D721Med (cell line): ENCODE data around the gene IGFBP2.

ENCODE experiments used
- DNase-seq: peaks from one replicate; pipeline ENCODE4 v3.0.0; 2011; ENCODE audit warnings: low spot score; ENCODE audit not compliant: insufficient read length
- FAIRE-seq: peaks from 2 replicates; lab custom pipeline; 2011; peaks lifted over from hg19 to GRCh38; lab: Jason Lieb, UNC
- TF ChIP-seq, protein P1 (sequence below): IDR thresholded peaks from 2 replicates; pipeline ENCODE4 v1.5.1; 2012; ENCODE audit warnings: mild to moderate bottlenecking, control low read depth; ENCODE audit not compliant: insufficient read depth; ENCODE audit errors: missing control alignments

Gene IGFBP2, protein sequence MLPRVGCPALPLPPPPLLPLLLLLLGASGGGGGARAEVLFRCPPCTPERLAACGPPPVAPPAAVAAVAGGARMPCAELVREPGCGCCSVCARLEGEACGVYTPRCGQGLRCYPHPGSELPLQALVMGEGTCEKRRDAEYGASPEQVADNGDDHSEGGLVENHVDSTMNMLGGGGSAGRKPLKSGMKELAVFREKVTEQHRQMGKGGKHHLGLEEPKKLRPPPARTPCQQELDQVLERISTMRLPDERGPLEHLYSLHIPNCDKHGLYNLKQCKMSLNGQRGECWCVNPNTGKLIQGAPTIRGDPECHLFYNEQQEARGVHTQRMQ

DNA sequence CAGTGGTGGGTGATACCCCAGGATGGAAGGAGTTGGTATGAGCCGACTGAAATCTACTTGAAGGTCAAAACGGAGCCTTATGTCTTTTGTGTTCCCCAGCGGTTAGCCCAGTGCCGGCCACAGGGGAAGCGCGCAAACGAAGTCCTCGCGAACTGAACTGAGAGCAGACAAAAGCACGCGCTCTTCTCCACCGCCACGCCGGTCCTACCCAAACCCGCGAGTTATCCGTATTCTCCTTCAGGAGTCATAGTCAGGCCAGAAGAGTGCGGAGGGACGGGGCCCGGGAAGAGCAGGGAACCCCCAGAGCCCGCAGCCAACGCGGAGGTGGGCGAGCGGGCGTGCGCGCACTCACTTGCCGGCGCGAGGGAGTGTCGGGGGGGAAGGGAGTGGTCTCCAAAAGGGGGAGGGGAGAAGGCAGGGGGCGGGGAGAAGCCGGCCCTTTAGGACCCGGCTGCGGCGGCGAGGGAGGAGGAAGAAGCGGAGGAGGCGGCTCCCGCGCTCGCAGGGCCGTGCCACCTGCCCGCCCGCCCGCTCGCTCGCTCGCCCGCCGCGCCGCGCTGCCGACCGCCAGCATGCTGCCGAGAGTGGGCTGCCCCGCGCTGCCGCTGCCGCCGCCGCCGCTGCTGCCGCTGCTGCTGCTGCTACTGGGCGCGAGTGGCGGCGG, at the start of gene IGFBP2:
Gene IGFBP2 (plus strand): TSS at position 469 of the 664 bp plus-strand sequence. CDS start 104 bp downstream, at position 573.
- FAIRE-seq (no peak), DNase-seq (peak; percentile 58)
- TF ChIP-seq, protein P1, sequence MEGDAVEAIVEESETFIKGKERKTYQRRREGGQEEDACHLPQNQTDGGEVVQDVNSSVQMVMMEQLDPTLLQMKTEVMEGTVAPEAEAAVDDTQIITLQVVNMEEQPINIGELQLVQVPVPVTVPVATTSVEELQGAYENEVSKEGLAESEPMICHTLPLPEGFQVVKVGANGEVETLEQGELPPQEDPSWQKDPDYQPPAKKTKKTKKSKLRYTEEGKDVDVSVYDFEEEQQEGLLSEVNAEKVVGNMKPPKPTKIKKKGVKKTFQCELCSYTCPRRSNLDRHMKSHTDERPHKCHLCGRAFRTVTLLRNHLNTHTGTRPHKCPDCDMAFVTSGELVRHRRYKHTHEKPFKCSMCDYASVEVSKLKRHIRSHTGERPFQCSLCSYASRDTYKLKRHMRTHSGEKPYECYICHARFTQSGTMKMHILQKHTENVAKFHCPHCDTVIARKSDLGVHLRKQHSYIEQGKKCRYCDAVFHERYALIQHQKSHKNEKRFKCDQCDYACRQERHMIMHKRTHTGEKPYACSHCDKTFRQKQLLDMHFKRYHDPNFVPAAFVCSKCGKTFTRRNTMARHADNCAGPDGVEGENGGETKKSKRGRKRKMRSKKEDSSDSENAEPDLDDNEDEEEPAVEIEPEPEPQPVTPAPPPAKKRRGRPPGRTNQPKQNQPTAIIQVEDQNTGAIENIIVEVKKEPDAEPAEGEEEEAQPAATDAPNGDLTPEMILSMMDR: no peak

DNA sequence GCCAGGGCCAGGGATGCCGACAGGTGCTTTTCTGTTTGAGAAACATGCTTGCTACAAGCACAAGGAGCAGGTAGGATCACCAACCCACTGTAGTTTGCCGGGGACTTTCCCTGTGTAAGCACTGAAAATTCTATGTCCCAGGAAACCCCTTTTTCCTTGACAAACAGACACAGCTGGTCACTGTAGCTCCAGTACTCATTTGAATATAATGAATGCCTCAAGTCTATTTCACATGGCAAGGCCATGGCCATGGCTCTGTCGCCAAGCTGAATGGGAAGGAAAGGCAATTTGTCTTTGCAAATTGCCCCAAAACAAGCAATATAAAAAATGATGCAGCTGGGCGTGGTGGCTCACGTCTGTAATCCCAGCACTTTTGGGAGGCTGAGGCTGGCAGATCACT, 49.6 kb upstream of the IGFBP2 start:
- TF ChIP-seq, protein P1: no peak
- FAIRE-seq (no peak), DNase-seq (no peak)

DNA sequence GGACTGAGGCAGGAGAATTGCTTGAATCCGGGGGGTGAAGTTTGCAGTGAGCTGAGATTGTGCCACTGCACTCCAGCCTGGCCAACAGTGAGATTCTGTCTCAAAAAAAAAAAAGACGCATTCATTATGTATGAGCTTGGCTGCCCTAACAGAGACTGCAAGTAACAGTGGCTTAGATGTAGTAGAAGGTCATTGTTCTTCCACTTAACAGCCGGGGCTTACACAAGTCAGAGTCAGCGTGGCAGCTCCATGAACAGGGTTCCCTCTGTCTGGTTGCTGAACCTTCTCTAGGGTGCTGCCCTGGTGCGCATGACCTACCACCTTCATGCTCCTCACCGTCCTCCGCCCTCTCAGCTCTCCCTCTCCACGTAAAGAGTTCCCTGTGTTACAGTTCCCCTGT, 49.1 kb upstream of the IGFBP2 start:
- TF ChIP-seq, protein P1: no peak
- DNase-seq (no peak), FAIRE-seq (no peak)

DNA sequence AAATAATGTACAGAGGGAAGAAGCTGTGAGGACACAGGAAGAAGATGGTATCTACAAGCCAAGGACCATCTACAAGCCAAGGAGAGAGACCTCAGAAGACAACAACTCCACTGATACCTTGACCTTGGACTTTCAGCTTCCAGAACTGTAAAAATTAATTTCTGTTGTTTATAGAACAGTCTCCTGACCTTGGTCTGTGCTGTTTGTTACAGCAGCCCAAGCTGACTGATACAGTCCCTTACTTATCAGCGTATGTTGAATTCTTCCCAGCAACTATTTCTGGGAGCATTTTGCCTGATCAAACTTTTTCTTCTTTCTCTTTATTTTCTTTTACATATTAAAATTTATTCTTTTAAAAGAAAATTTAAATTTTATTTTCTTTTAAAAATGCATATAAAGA, 47.8 kb upstream of the IGFBP2 start:
- TF ChIP-seq, protein P1: no peak
- no peak for DNase-seq
- FAIRE-seq: no peak

DNA sequence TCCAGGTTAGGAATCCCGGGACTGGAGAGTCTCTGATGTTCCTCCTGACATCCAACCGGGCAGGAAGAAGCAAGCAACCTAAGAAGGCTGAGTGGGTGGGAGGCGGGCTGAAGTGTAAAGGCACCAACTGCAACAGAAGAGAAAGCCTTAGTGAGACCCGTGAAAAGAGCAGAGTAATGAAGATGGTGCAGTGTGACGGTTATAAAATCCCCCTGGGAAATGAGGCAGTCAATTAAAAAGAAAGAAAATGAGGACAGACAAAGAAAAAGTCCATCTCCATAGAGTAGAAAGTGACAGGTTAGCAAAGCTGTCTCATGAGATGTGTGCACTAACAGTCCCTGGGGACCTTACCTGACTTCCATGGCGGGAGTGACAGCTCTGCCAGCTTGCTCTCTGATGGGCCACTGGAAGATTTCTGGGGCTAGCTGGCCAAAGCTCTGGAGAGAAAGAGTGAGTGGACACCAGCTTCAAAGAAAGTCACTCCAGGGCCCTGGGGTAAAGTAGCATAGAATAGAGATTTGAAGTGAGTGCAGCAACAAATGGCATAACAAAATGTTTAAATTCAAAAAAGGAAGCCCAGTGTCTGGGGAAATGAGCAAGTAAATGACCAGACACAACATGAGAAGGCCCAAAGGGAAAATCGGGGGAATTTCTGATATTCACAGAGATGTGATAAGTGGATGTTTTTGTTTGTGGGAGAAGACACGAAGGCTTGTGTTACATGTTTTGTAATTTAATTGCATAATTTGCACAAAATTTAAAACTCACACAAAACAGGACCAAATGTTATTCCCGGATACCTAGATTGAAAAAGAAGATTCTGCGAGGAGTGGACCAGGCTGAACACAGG, 44.1 kb upstream of the IGFBP2 start:
- no peak for DNase-seq
- no peak for FAIRE-seq
- TF ChIP-seq, protein P1: no peak

DNA sequence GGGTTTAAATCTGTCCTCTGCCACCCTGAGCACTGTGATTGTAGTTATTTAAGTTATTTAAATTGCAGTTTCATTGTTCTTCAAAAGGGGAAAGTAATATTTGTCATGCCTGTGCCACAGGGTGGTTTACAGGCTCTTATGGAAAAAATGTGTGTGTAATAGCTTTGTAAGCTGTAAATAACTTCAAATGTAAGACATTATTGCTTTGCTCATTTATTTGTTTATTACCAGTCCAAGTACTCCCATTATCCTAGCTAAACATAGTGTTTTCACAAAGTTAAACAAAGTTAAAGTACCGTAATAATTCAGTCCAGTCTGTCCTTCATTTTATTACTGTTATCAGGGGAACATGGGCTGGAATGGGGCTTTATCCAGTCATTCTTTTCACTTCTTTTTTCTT, 43.4 kb upstream of the IGFBP2 start:
- DNase-seq: no peak
- no peak for FAIRE-seq

More for the DNA sequence above, 43.4 kb upstream of the IGFBP2 start:
- TF ChIP-seq, protein P1: no peak
